Gastrocnemius medialis (tissue), 4 donors: Measurements from ENCODE around the gene LGALS1.

Source experiments
- CTCF ChIP-seq, 5 experiments: fragments of 450-650 bp in 3 of 5; fragments of 200-600 bp in 2 of 5; sonication (generic) in 2 of 5; IDR thresholded peaks in 4 of 5; conservative IDR thresholded peaks in 1 of 5; 1 replicate in 4 of 5; 2 replicates in 1 of 5; pipeline ENCODE4 v1.5.1; 2016 to 2019; ENCODE audit warnings: antibody characterized with exemption in 5 of 5, mild to moderate bottlenecking in 3 of 5, moderate library complexity in 3 of 5
- POLR2A ChIP-seq, 2 donors: fragments of 450-650 bp; IDR thresholded peaks; one replicate each; pipeline ENCODE4 v1.6.1; 2017; ENCODE audit warnings: antibody characterized with exemption in 2 of 2, mild to moderate bottlenecking in 2 of 2, moderate library complexity in 2 of 2

GRCh38 chr22:37660709-37661045 lies 14.8 kb upstream of the LGALS1 start:
- TF ChIP-seq CTCF (IDR thresholded peaks at IDR 0.05 in 4 of 5, conservative IDR thresholded peaks at IDR 0.05 in 1 of 5) (no peak), POLR2A (IDR thresholded peaks at IDR 0.05) (no peak)
